GM12878 (cell line): ENCODE results near the gene VCX2.
"Not testable (repeated sequence)": the region's sequence is repeated elsewhere in the genome, so short reads cannot be mapped to it uniquely, and the experiment has no call there.

ENCODE experiments used
- BMI1 ChIP-seq: fragments of 450-650 bp; IDR thresholded peaks from 2 replicates; pipeline ENCODE4 v1.6.1; 2016; ENCODE audit warnings: mild to moderate bottlenecking, moderate library complexity, borderline replicate concordance
- CHD2 ChIP-seq: IDR thresholded peaks from 2 replicates; pipeline ENCODE4 v1.6.1; 2011; ENCODE audit warnings: low read depth, low read length, improper control_type of control experiment, borderline replicate concordance
- IKZF1 ChIP-seq: fragments of 450-650 bp; conservative IDR thresholded peaks from 2 replicates; pipeline ENCODE4 v1.6.1; 2017; ENCODE audit warnings: antibody characterized with exemption, mild to moderate bottlenecking
- POLR2A ChIP-seq: IDR thresholded peaks from 2 replicates; pipeline ENCODE4 v1.6.1; 2011; ENCODE audit warnings: low read depth, mild to moderate bottlenecking, low read length
- SIN3A ChIP-seq: IDR thresholded peaks from 2 replicates; pipeline ENCODE4 v1.6.1; 2012; ENCODE audit warnings: low read depth, low read length, improper control_type of control experiment
- SMC3 ChIP-seq: IDR thresholded peaks from 2 replicates; pipeline ENCODE4 v1.6.1; 2011; ENCODE audit warnings: low read length, improper control_type of control experiment, borderline replicate concordance
- TAF1 ChIP-seq: IDR thresholded peaks from 2 replicates; pipeline ENCODE4 v1.6.1; 2011; ENCODE audit warnings: mild to moderate bottlenecking, low read depth, low read length, borderline replicate concordance
- ZNF217 ChIP-seq: fragments of 450-650 bp; IDR thresholded peaks from 2 replicates; pipeline ENCODE4 v1.6.1; 2017; ENCODE audit warnings: antibody characterized with exemption, mild to moderate bottlenecking
- ZNF24 ChIP-seq: fragments of 450-650 bp; IDR thresholded peaks from 2 replicates; pipeline ENCODE4 v1.6.1; 2017; ENCODE audit warnings: antibody characterized with exemption, mild to moderate bottlenecking
- ZSCAN29 ChIP-seq: fragments of 450-650 bp; IDR thresholded peaks from 2 replicates; pipeline ENCODE4 v1.6.1; 2017; ENCODE audit warnings: mild to moderate bottlenecking, moderate library complexity
- TF ChIP-seq, protein P1 (sequence below): fragments of 450-650 bp; IDR thresholded peaks from 2 replicates; pipeline ENCODE4 v1.6.1; 2017; ENCODE audit warnings: mild to moderate bottlenecking
- TF ChIP-seq, protein P2 (sequence below): fragments of 450-650 bp; IDR thresholded peaks from 2 replicates; pipeline ENCODE4 v1.6.1; 2017; ENCODE audit warnings: mild to moderate bottlenecking, moderate library complexity
- TF ChIP-seq, protein P3 (sequence below), 3 experiments: IDR thresholded peaks in 2 of 3; conservative IDR thresholded peaks in 1 of 3; 2 replicates each; pipeline ENCODE4 v1.5.1; 2011; ENCODE audit warnings: low read depth in 3 of 3, low read length in 3 of 3, mild to moderate bottlenecking in 3 of 3, control low read depth in 2 of 3, moderate library complexity in 2 of 3, inconsistent platforms in 1 of 3, mixed read lengths in 1 of 3; ENCODE audit not compliant: control insufficient read depth in 2 of 3, insufficient read depth in 1 of 3; ENCODE audit errors: extremely low read depth in 1 of 3
- TF ChIP-seq, protein P4 (sequence below): fragments of 450-650 bp; IDR thresholded peaks from 2 replicates; pipeline ENCODE4 v1.6.1; 2017; ENCODE audit warnings: mild to moderate bottlenecking, low read depth, inconsistent platforms; ENCODE audit not compliant: poor library complexity, severe bottlenecking

DNA sequence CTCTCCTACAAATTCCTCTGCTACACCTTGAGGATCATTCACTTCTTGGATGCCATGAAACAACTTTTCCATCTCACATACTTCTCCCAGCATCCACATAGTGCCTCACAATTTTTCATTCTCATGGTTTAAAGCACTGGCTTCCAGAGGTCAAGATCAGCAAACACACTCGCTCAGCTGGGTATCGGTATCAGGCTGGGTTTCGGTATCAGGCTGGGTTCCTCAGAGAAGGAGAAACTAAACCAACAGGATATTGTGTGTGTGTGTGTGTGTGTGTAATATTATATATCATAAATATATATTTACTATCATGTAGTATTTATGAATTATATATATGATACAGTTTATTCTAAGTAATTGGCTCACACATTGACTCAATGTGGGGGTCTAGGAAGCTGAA is at the start of gene VCX2:
- TF ChIP-seq, protein P1, sequence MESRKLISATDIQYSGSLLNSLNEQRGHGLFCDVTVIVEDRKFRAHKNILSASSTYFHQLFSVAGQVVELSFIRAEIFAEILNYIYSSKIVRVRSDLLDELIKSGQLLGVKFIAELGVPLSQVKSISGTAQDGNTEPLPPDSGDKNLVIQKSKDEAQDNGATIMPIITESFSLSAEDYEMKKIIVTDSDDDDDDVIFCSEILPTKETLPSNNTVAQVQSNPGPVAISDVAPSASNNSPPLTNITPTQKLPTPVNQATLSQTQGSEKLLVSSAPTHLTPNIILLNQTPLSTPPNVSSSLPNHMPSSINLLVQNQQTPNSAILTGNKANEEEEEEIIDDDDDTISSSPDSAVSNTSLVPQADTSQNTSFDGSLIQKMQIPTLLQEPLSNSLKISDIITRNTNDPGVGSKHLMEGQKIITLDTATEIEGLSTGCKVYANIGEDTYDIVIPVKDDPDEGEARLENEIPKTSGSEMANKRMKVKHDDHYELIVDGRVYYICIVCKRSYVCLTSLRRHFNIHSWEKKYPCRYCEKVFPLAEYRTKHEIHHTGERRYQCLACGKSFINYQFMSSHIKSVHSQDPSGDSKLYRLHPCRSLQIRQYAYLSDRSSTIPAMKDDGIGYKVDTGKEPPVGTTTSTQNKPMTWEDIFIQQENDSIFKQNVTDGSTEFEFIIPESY: not testable (repeated sequence)
- not testable (repeated sequence) for TF ChIP-seq ZSCAN29, IKZF1, CHD2, POLR2A, ZNF24, SMC3, BMI1, TAF1, SIN3A, ZNF217
- TF ChIP-seq, protein P2, sequence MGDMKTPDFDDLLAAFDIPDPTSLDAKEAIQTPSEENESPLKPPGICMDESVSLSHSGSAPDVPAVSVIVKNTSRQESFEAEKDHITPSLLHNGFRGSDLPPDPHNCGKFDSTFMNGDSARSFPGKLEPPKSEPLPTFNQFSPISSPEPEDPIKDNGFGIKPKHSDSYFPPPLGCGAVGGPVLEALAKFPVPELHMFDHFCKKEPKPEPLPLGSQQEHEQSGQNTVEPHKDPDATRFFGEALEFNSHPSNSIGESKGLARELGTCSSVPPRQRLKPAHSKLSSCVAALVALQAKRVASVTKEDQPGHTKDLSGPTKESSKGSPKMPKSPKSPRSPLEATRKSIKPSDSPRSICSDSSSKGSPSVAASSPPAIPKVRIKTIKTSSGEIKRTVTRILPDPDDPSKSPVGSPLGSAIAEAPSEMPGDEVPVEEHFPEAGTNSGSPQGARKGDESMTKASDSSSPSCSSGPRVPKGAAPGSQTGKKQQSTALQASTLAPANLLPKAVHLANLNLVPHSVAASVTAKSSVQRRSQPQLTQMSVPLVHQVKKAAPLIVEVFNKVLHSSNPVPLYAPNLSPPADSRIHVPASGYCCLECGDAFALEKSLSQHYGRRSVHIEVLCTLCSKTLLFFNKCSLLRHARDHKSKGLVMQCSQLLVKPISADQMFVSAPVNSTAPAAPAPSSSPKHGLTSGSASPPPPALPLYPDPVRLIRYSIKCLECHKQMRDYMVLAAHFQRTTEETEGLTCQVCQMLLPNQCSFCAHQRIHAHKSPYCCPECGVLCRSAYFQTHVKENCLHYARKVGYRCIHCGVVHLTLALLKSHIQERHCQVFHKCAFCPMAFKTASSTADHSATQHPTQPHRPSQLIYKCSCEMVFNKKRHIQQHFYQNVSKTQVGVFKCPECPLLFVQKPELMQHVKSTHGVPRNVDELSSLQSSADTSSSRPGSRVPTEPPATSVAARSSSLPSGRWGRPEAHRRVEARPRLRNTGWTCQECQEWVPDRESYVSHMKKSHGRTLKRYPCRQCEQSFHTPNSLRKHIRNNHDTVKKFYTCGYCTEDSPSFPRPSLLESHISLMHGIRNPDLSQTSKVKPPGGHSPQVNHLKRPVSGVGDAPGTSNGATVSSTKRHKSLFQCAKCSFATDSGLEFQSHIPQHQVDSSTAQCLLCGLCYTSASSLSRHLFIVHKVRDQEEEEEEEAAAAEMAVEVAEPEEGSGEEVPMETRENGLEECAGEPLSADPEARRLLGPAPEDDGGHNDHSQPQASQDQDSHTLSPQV: not testable (repeated sequence)
- TF ChIP-seq, protein P3, sequence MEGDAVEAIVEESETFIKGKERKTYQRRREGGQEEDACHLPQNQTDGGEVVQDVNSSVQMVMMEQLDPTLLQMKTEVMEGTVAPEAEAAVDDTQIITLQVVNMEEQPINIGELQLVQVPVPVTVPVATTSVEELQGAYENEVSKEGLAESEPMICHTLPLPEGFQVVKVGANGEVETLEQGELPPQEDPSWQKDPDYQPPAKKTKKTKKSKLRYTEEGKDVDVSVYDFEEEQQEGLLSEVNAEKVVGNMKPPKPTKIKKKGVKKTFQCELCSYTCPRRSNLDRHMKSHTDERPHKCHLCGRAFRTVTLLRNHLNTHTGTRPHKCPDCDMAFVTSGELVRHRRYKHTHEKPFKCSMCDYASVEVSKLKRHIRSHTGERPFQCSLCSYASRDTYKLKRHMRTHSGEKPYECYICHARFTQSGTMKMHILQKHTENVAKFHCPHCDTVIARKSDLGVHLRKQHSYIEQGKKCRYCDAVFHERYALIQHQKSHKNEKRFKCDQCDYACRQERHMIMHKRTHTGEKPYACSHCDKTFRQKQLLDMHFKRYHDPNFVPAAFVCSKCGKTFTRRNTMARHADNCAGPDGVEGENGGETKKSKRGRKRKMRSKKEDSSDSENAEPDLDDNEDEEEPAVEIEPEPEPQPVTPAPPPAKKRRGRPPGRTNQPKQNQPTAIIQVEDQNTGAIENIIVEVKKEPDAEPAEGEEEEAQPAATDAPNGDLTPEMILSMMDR (IDR thresholded peaks at IDR 0.05 in 2 of 3, conservative IDR thresholded peaks at IDR 0.05 in 1 of 3; ENCODE audit: control insufficient read depth in 2 of 3, extremely low read depth in 1 of 3, insufficient read depth in 1 of 3, low read depth in 3 of 3, low read length in 3 of 3): not testable (repeated sequence)
- TF ChIP-seq, protein P4, sequence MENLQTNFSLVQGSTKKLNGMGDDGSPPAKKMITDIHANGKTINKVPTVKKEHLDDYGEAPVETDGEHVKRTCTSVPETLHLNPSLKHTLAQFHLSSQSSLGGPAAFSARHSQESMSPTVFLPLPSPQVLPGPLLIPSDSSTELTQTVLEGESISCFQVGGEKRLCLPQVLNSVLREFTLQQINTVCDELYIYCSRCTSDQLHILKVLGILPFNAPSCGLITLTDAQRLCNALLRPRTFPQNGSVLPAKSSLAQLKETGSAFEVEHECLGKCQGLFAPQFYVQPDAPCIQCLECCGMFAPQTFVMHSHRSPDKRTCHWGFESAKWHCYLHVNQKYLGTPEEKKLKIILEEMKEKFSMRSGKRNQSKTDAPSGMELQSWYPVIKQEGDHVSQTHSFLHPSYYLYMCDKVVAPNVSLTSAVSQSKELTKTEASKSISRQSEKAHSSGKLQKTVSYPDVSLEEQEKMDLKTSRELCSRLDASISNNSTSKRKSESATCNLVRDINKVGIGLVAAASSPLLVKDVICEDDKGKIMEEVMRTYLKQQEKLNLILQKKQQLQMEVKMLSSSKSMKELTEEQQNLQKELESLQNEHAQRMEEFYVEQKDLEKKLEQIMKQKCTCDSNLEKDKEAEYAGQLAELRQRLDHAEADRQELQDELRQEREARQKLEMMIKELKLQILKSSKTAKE: not testable (repeated sequence)
